ENCODE measurements around the gene RAVER1. TPM values are rescaled to one million over a fixed set of nuclear protein-coding genes. Genes with fewer than 3 reads are reported as not detected.

The RAVER1 gene
- total and polyA plus RNA-seq, 9 of the 15 experiments (the other 6 are each of a cell fraction or from before 2014, with no cell fraction given): 0.06 to 113 (median 7.0) TPM

DNA sequence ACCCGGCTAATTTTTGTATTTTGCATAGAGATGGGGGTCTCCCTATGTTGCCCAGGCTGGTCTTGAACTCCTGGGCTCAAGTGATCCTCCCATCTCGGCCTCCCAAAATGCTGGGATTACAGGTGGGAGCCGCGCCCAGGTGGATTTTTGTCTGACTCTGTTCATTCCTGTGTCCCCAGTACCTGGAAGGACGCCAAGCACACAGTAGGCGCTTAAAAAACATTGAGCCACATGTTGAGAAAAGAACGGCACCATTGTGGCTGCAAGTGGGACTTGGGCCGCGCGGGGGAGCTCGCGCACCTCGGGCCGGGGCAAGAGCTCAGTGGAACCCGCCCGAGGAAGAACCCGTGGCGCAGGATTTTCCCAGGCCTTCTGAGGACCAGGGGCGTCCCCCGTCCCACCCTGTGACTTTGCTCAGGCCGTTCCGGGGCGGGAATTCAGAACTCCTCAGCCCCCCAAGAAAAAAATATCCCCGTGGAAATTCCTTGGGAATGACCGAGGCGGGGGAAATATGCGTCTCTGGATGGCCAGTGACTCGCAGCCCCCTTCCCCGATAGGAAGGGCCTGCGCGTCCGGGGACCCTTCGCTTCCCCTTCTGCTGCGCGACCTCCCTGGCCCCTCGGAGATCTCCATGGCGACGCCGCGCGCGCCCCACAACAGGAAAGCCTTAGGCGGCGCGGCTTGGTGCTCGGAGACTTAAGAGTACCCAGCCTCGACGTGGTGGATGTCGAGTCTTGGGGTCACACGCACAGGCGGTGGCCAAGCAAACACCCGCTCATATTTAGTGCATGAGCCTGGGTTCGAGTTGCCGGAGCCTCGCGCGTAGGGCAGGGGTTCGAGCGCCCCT lies 63.8 kb downstream of the RAVER1 start (continued):
- TF ChIP-seq, protein P1, sequence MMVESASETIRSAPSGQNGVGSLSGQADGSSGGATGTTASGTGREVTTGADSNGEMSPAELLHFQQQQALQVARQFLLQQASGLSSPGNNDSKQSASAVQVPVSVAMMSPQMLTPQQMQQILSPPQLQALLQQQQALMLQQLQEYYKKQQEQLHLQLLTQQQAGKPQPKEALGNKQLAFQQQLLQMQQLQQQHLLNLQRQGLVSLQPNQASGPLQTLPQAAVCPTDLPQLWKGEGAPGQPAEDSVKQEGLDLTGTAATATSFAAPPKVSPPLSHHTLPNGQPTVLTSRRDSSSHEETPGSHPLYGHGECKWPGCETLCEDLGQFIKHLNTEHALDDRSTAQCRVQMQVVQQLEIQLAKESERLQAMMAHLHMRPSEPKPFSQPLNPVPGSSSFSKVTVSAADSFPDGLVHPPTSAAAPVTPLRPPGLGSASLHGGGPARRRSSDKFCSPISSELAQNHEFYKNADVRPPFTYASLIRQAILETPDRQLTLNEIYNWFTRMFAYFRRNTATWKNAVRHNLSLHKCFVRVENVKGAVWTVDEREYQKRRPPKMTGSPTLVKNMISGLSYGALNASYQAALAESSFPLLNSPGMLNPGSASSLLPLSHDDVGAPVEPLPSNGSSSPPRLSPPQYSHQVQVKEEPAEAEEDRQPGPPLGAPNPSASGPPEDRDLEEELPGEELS (CRISPR knock-in tag; IDR thresholded peaks at IDR 0.05; ENCODE audit: borderline replicate concordance): no peak
- TF ChIP-seq ETS2 (tag; IDR thresholded peaks at IDR 0.05; ENCODE audit: borderline replicate concordance, poor library complexity, severe bottlenecking) (no peak), DMBX1 (CRISPR knock-in tag; IDR thresholded peaks at IDR 0.05; ENCODE audit: borderline replicate concordance) (no peak), TGIF2 (CRISPR knock-in tag; IDR thresholded peaks at IDR 0.05) (no peak), NCOA6 (IDR thresholded peaks at IDR 0.05) (no peak), TAF15 (IDR thresholded peaks at IDR 0.05; ENCODE audit: low read depth, low read length) (no peak), ZNF830 (CRISPR knock-in tag; IDR thresholded peaks at IDR 0.05) (no peak), ZNF12 (CRISPR knock-in tag; IDR thresholded peaks at IDR 0.05) (no peak), ZNF699 (CRISPR knock-in tag; IDR thresholded peaks at IDR 0.05; ENCODE audit: insufficient replicate concordance) (no peak), ZBED1 (IDR thresholded peaks at IDR 0.05) (no peak), ZNF785 (CRISPR knock-in tag; IDR thresholded peaks at IDR 0.05) (no peak), ZBTB1 (CRISPR knock-in tag; IDR thresholded peaks at IDR 0.05; ENCODE audit: borderline replicate concordance, low read depth) (peak; percentile 49; the same call in 1 of the 2 replicates), SMAD2 (IDR thresholded peaks at IDR 0.05; ENCODE audit: low read depth, low read length) (no peak), CBX3 (IDR thresholded peaks at IDR 0.05; ENCODE audit: borderline replicate concordance in 1 of 2, low read length in 2 of 2) (no peak), BDP1 (IDR thresholded peaks at IDR 0.05; ENCODE audit: insufficient read depth, insufficient read length) (no peak), ZNF436 (CRISPR knock-in tag; IDR thresholded peaks at IDR 0.05) (no peak), FOXJ2 (tag; IDR thresholded peaks at IDR 0.05) (no peak), CREB3L1 (IDR thresholded peaks at IDR 0.05; ENCODE audit: borderline replicate concordance, low read depth) (peak; percentile 51; the same call in 1 of the 2 replicates), ATF2 (CRISPR knock-in tag; IDR thresholded peaks at IDR 0.05) (no peak)
- TF ChIP-seq, protein P2, sequence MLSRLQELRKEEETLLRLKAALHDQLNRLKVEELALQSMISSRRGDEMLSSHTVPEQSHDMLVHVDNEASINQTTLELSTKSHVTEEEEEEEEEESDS (CRISPR knock-in tag; IDR thresholded peaks at IDR 0.05): no peak
- TF ChIP-seq, protein P3, sequence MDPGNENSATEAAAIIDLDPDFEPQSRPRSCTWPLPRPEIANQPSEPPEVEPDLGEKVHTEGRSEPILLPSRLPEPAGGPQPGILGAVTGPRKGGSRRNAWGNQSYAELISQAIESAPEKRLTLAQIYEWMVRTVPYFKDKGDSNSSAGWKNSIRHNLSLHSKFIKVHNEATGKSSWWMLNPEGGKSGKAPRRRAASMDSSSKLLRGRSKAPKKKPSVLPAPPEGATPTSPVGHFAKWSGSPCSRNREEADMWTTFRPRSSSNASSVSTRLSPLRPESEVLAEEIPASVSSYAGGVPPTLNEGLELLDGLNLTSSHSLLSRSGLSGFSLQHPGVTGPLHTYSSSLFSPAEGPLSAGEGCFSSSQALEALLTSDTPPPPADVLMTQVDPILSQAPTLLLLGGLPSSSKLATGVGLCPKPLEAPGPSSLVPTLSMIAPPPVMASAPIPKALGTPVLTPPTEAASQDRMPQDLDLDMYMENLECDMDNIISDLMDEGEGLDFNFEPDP (CRISPR knock-in tag; IDR thresholded peaks at IDR 0.05): no peak

Measured in K562 (cell line).